Smooth muscle cell of the brain vasculature (primary cell): ENCODE measurements around the gene APOL4.
"Not testable (repeated sequence)": the region's sequence is repeated elsewhere in the genome, so short reads cannot be mapped to it uniquely, and the experiment has no call there.

Experiments used
- DNase-seq: peaks from one replicate; pipeline ENCODE4 v3.0.0-alpha.2; 2012; ENCODE audit warnings: low read depth, low spot score

APOL4 gene

GRCh38 chr22:36154423-36154945, 47.1 kb downstream of the APOL4 start:
- no peak for DNase-seq

- no peak for DNase-seq
Observed at GRCh38 chr22:36153501-36154422, 47.8 kb downstream of the APOL4 start.

GRCh38 chr22:36152821-36153220, 48.8 kb downstream of the APOL4 start:
- DNase-seq: not testable (repeated sequence)

GRCh38 chr22:36152088-36152487, 49.5 kb downstream of the APOL4 start:
- DNase-seq: no peak

GRCh38 chr22:36151006-36151595, 50.5 kb downstream of the APOL4 start:
- DNase-seq: no peak

- no peak for DNase-seq
Observed at GRCh38 chr22:36149441-36149840, 52.2 kb downstream of the APOL4 start.

GRCh38 chr22:36148411-36148810, 53.2 kb downstream of the APOL4 start:
- no peak for DNase-seq

GRCh38 chr22:36147196-36147791, 54.3 kb downstream of the APOL4 start:
- no peak for DNase-seq

GRCh38 chr22:36145881-36146280, 55.7 kb downstream of the APOL4 start:
- no peak for DNase-seq

- peak; percentile 45 for DNase-seq
Observed at GRCh38 chr22:36144886-36145541, 56.6 kb downstream of the APOL4 start.

GRCh38 chr22:36143956-36144355, 57.7 kb downstream of the APOL4 start:
- no peak for DNase-seq

GRCh38 chr22:36143066-36143815, 58.4 kb downstream of the APOL4 start:
- no peak for DNase-seq

GRCh38 chr22:36141481-36141880, 60.1 kb downstream of the APOL4 start:
- no peak for DNase-seq
